ENCODE results near the gene NPAS4.
"Not testable (repeated sequence)": the region's sequence is repeated elsewhere in the genome, so short reads cannot be mapped to it uniquely, and the experiment has no call there.

The NPAS4 gene

GRCh38 chr11:66420671-66421476, at the start of gene NPAS4:
NPAS4 (plus strand) TSS chr11:66421035; CDS start chr11:66421180, 145 bp downstream.
- TF ChIP-seq, protein P1, sequence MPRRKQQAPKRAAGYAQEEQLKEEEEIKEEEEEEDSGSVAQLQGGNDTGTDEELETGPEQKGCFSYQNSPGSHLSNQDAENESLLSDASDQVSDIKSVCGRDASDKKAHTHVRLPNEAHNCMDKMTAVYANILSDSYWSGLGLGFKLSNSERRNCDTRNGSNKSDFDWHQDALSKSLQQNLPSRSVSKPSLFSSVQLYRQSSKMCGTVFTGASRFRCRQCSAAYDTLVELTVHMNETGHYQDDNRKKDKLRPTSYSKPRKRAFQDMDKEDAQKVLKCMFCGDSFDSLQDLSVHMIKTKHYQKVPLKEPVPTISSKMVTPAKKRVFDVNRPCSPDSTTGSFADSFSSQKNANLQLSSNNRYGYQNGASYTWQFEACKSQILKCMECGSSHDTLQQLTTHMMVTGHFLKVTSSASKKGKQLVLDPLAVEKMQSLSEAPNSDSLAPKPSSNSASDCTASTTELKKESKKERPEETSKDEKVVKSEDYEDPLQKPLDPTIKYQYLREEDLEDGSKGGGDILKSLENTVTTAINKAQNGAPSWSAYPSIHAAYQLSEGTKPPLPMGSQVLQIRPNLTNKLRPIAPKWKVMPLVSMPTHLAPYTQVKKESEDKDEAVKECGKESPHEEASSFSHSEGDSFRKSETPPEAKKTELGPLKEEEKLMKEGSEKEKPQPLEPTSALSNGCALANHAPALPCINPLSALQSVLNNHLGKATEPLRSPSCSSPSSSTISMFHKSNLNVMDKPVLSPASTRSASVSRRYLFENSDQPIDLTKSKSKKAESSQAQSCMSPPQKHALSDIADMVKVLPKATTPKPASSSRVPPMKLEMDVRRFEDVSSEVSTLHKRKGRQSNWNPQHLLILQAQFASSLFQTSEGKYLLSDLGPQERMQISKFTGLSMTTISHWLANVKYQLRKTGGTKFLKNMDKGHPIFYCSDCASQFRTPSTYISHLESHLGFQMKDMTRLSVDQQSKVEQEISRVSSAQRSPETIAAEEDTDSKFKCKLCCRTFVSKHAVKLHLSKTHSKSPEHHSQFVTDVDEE (CRISPR knock-in tag; IDR thresholded peaks at IDR 0.05) = no peak
- TF ChIP-seq, protein P2, sequence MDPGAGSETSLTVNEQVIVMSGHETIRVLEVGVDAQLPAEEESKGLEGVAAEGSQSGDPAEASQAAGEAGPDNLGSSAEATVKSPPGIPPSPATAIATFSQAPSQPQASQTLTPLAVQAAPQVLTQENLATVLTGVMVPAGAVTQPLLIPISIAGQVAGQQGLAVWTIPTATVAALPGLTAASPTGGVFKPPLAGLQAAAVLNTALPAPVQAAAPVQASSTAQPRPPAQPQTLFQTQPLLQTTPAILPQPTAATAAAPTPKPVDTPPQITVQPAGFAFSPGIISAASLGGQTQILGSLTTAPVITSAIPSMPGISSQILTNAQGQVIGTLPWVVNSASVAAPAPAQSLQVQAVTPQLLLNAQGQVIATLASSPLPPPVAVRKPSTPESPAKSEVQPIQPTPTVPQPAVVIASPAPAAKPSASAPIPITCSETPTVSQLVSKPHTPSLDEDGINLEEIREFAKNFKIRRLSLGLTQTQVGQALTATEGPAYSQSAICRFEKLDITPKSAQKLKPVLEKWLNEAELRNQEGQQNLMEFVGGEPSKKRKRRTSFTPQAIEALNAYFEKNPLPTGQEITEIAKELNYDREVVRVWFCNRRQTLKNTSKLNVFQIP (CRISPR knock-in tag; IDR thresholded peaks at IDR 0.05; ENCODE audit: borderline replicate concordance, low read depth) = no peak
- TF ChIP-seq ZC3H10 (CRISPR knock-in tag; IDR thresholded peaks at IDR 0.05) = no peak
- no peak for TF ChIP-seq ZNF70 (CRISPR knock-in tag; IDR thresholded peaks at IDR 0.05)
- TF ChIP-seq, protein P3, sequence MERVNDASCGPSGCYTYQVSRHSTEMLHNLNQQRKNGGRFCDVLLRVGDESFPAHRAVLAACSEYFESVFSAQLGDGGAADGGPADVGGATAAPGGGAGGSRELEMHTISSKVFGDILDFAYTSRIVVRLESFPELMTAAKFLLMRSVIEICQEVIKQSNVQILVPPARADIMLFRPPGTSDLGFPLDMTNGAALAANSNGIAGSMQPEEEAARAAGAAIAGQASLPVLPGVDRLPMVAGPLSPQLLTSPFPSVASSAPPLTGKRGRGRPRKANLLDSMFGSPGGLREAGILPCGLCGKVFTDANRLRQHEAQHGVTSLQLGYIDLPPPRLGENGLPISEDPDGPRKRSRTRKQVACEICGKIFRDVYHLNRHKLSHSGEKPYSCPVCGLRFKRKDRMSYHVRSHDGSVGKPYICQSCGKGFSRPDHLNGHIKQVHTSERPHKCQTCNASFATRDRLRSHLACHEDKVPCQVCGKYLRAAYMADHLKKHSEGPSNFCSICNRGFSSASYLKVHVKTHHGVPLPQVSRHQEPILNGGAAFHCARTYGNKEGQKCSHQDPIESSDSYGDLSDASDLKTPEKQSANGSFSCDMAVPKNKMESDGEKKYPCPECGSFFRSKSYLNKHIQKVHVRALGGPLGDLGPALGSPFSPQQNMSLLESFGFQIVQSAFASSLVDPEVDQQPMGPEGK (CRISPR knock-in tag; IDR thresholded peaks at IDR 0.05; ENCODE audit: borderline replicate concordance) = no peak
- TF ChIP-seq TCF4 (CRISPR knock-in tag; IDR thresholded peaks at IDR 0.05; ENCODE audit: borderline replicate concordance) = no peak
- TF ChIP-seq RARB (CRISPR knock-in tag; IDR thresholded peaks at IDR 0.05) = no peak
- TF ChIP-seq ZNF8 (CRISPR knock-in tag; IDR thresholded peaks at IDR 0.05) = no peak
- no peak for TF ChIP-seq GLIS3 (CRISPR knock-in tag; IDR thresholded peaks at IDR 0.05)
- no peak for TF ChIP-seq SNAI2 (CRISPR knock-in tag; IDR thresholded peaks at IDR 0.05)
- no peak for TF ChIP-seq ARNTL (CRISPR knock-in tag; IDR thresholded peaks at IDR 0.05; ENCODE audit: borderline replicate concordance, low read depth)
- TF ChIP-seq ZFP30 (CRISPR knock-in tag; IDR thresholded peaks at IDR 0.05) = no peak
- no peak for TF ChIP-seq CREB5 (CRISPR knock-in tag; IDR thresholded peaks at IDR 0.05; ENCODE audit: low read depth)
- ATAC-seq = no peak

DNA sequence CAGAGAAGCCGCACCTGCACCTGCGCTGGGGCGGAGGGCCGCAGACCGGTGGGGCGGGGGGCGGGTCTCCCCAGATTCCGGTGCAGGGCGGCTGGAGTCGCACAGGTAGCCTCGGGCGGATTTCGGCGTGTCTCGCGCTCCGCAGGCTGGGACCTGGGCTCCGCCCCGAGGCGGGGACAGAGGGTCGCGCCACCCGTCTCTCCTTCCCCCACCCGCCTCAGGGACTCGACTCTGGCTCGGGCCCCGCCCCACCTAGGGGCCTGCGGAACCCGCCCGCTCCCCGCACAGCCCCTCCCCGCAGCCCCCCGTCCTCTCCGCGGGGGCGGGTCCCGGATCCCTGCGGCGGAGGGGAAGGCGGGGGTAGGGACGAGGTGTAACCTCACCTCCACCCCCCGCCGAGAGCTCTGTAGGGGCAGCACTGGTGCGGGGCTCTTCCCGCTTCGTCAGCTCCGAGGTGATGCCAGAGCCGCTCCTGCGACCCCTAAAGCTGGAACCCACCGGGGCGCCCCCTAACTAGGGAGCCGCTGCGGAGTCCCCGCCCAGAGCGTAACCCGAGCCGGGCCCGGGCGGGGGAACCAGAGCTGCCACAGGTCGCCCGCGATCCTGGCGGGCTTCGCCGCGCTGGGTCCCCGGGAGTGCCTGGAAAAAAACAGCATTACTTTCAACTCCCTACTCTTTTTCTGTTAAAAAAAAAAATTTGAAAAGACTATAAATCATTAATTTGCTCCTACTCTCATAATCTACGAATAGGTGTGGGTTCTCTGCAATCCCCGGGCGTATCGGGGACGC, 49.0 kb upstream of the NPAS4 start, which contains the start of gene SLC29A2:
TSS of gene SLC29A2 (minus strand) at position 134 of the 789 bp plus-strand sequence. CDS start 169 bp downstream, outside the sequence.
- TF ChIP-seq ISL1 (CRISPR knock-in tag; IDR thresholded peaks at IDR 0.05) = no peak
- TF ChIP-seq, protein P3 (CRISPR knock-in tag; IDR thresholded peaks at IDR 0.05; ENCODE audit: borderline replicate concordance) = 0 out of 2 replicates have a peak, but pooled peaks have one; percentile 31
- ATAC-seq = peak; percentile 67

- no peak for ATAC-seq
Observed at GRCh38 chr11:66373265-66373664, 47.6 kb upstream of the NPAS4 start.

DNA sequence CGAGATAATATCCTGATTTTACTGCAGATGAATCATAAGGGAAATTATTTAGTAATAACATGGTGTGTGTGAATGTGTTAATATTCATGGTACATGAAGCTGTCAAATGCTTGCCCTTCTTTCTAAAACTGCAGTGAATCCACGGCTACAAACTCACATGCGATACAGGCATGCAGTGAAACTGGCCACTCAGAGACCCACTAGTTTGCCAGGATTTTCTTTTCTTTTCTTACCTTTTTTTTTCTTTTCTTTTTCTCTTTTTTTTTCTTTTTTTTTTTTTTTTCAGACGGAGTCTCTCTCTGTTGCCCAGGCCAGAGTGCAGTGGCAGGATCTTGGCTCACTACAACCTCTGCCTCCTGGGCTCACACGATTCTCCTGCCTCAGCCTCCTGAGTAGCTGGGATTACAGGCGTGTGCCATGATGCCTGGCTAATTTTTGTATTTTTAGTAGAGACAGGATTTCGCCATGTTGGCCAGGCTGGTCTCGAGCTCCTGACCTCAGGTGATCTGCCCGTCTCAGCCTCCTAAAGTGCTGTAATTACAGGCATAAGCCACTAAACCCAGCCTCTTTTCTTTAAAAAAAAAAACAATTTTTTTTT, 47.0 kb upstream of the NPAS4 start:
- ATAC-seq = not testable (repeated sequence)

More at GRCh38 chr11:66373265-66373664, 47.6 kb upstream of the NPAS4 start:
- no peak for TF ChIP-seq BACH2 (CRISPR knock-in tag; IDR thresholded peaks at IDR 0.05; ENCODE audit: borderline replicate concordance)
- TF ChIP-seq PPARA (CRISPR knock-in tag; IDR thresholded peaks at IDR 0.05; ENCODE audit: borderline replicate concordance) = no peak
- no peak for TF ChIP-seq OSR1 (CRISPR knock-in tag; IDR thresholded peaks at IDR 0.05)
- TF ChIP-seq TCF4 (CRISPR knock-in tag; IDR thresholded peaks at IDR 0.05; ENCODE audit: borderline replicate concordance) = no peak
- no peak for TF ChIP-seq ZFP30 (CRISPR knock-in tag; IDR thresholded peaks at IDR 0.05)
- TF ChIP-seq ISL1 (CRISPR knock-in tag; IDR thresholded peaks at IDR 0.05) = no peak

GRCh38 chr11:66380264-66380663, 40.6 kb upstream of the NPAS4 start:
- ATAC-seq = not testable (repeated sequence)

- not testable (repeated sequence) for ATAC-seq
Observed at GRCh38 chr11:66384316-66384715, 36.5 kb upstream of the NPAS4 start.

Measured in SK-N-SH treated with all-trans-retinoic acid at 6 μM for 48 hours (cell line).